GM23338 (cell line): Measurements from ENCODE around the gene SCN1B.

ENCODE experiments used
- CREB1 ChIP-seq: fragments of 250-450 bp; sonication (Bioruptor Pico); IDR thresholded peaks from 2 replicates; pipeline ENCODE4 v1.5.0; 2020; ENCODE audit warnings: low read depth, mild to moderate bottlenecking, moderate library complexity
- EZH2 ChIP-seq: fragments of 200-600 bp; sonication (generic); IDR thresholded peaks from one replicate; pipeline ENCODE4 v1.8.0; 2017; ENCODE audit warnings: antibody characterized with exemption, mild to moderate bottlenecking, low read depth; ENCODE audit not compliant: unreplicated experiment
- EZH2phosphoT487 ChIP-seq: fragments of 200-600 bp; sonication (generic); IDR thresholded peaks from one replicate; pipeline ENCODE4 v1.8.1; 2018; ENCODE audit warnings: antibody characterized with exemption; ENCODE audit not compliant: unreplicated experiment
- JUNB ChIP-seq: IDR thresholded peaks from one replicate; pipeline ENCODE4 v1.6.1; 2016; ENCODE audit warnings: antibody characterized with exemption; ENCODE audit not compliant: unreplicated experiment
- NANOG ChIP-seq: IDR thresholded peaks from 2 replicates; pipeline ENCODE4 v1.6.1; 2016; ENCODE audit warnings: antibody characterized with exemption, borderline replicate concordance
- POLR2AphosphoS5 ChIP-seq: IDR thresholded peaks from 2 replicates; pipeline ENCODE4 v1.6.1; 2016; ENCODE audit warnings: antibody characterized with exemption, low read depth
- TF ChIP-seq, protein P1 (sequence below), 2 experiments: fragments of 200-600 bp in 1 of 2; sonication (generic) in 1 of 2; conservative IDR thresholded peaks; 2 replicates each; pipeline versions ENCODE4 v1.5.1 to v1.6.1; 2016 to 2017; ENCODE audit warnings: antibody characterized with exemption in 2 of 2, low read depth in 2 of 2, mild to moderate bottlenecking in 2 of 2, moderate library complexity in 1 of 2
- TF ChIP-seq, protein P2 (sequence below): fragments of 250-450 bp; sonication (Bioruptor Pico); IDR thresholded peaks from 2 replicates; pipeline ENCODE4 v1.5.0; 2020; ENCODE audit warnings: mild to moderate bottlenecking, moderate library complexity
- TF ChIP-seq, protein P3 (sequence below): IDR thresholded peaks from one replicate; pipeline ENCODE4 v1.6.1; 2018; ENCODE audit warnings: antibody characterized with exemption; ENCODE audit not compliant: unreplicated experiment

DNA sequence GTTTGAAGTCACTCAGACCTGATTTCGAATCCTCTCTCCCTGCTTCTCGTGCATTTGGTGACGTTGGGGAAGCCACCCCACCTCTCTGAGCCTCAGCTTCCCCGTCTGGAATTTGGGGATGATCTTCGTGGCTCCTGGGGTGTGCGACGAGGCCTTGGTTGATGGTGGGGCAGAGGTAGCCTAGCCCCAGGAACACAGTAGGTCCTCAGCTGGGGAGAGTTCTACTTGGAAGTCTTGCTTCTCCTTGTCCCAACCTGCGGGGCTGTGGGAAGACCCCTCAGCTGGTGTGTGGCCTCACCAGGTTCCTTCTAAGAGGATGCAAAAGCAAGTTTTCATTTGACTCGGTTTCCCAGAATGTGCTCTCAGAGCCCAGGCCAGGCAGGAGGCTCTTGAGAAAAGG lies 24.4 kb downstream of the SCN1B start:
- TF ChIP-seq, protein P1, sequence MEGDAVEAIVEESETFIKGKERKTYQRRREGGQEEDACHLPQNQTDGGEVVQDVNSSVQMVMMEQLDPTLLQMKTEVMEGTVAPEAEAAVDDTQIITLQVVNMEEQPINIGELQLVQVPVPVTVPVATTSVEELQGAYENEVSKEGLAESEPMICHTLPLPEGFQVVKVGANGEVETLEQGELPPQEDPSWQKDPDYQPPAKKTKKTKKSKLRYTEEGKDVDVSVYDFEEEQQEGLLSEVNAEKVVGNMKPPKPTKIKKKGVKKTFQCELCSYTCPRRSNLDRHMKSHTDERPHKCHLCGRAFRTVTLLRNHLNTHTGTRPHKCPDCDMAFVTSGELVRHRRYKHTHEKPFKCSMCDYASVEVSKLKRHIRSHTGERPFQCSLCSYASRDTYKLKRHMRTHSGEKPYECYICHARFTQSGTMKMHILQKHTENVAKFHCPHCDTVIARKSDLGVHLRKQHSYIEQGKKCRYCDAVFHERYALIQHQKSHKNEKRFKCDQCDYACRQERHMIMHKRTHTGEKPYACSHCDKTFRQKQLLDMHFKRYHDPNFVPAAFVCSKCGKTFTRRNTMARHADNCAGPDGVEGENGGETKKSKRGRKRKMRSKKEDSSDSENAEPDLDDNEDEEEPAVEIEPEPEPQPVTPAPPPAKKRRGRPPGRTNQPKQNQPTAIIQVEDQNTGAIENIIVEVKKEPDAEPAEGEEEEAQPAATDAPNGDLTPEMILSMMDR (conservative IDR thresholded peaks at IDR 0.05; ENCODE audit: low read depth in 2 of 2), result no peak
- TF ChIP-seq, protein P2, sequence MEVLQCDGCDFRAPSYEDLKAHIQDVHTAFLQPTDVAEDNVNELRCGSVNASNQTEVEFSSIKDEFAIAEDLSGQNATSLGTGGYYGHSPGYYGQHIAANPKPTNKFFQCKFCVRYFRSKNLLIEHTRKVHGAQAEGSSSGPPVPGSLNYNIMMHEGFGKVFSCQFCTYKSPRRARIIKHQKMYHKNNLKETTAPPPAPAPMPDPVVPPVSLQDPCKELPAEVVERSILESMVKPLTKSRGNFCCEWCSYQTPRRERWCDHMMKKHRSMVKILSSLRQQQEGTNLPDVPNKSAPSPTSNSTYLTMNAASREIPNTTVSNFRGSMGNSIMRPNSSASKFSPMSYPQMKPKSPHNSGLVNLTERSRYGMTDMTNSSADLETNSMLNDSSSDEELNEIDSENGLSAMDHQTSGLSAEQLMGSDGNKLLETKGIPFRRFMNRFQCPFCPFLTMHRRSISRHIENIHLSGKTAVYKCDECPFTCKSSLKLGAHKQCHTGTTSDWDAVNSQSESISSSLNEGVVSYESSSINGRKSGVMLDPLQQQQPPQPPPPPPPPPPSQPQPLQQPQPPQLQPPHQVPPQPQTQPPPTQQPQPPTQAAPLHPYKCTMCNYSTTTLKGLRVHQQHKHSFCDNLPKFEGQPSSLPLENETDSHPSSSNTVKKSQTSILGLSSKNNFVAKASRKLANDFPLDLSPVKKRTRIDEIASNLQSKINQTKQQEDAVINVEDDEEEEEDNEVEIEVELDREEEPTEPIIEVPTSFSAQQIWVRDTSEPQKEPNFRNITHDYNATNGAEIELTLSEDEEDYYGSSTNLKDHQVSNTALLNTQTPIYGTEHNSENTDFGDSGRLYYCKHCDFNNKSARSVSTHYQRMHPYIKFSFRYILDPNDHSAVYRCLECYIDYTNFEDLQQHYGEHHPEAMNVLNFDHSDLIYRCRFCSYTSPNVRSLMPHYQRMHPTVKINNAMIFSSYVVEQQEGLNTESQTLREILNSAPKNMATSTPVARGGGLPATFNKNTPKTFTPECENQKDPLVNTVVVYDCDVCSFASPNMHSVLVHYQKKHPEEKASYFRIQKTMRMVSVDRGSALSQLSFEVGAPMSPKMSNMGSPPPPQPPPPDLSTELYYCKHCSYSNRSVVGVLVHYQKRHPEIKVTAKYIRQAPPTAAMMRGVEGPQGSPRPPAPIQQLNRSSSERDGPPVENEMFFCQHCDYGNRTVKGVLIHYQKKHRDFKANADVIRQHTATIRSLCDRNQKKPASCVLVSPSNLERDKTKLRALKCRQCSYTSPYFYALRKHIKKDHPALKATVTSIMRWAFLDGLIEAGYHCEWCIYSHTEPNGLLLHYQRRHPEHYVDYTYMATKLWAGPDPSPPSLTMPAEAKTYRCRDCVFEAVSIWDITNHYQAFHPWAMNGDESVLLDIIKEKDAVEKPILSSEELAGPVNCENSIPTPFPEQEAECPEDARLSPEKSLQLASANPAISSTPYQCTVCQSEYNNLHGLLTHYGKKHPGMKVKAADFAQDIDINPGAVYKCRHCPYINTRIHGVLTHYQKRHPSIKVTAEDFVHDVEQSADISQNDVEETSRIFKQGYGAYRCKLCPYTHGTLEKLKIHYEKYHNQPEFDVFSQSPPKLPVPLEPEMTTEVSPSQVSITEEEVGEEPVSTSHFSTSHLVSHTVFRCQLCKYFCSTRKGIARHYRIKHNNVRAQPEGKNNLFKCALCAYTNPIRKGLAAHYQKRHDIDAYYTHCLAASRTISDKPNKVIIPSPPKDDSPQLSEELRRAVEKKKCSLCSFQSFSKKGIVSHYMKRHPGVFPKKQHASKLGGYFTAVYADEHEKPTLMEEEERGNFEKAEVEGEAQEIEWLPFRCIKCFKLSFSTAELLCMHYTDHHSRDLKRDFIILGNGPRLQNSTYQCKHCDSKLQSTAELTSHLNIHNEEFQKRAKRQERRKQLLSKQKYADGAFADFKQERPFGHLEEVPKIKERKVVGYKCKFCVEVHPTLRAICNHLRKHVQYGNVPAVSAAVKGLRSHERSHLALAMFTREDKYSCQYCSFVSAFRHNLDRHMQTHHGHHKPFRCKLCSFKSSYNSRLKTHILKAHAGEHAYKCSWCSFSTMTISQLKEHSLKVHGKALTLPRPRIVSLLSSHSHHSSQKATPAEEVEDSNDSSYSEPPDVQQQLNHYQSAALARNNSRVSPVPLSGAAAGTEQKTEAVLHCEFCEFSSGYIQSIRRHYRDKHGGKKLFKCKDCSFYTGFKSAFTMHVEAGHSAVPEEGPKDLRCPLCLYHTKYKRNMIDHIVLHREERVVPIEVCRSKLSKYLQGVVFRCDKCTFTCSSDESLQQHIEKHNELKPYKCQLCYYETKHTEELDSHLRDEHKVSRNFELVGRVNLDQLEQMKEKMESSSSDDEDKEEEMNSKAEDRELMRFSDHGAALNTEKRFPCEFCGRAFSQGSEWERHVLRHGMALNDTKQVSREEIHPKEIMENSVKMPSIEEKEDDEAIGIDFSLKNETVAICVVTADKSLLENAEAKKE, result no peak
- TF ChIP-seq EZH2 (no peak), EZH2phosphoT487 (no peak), POLR2AphosphoS5 (no peak), CREB1 (CRISPR knock-in tag) (no peak), NANOG (no peak), JUNB (no peak)
- TF ChIP-seq, protein P3, sequence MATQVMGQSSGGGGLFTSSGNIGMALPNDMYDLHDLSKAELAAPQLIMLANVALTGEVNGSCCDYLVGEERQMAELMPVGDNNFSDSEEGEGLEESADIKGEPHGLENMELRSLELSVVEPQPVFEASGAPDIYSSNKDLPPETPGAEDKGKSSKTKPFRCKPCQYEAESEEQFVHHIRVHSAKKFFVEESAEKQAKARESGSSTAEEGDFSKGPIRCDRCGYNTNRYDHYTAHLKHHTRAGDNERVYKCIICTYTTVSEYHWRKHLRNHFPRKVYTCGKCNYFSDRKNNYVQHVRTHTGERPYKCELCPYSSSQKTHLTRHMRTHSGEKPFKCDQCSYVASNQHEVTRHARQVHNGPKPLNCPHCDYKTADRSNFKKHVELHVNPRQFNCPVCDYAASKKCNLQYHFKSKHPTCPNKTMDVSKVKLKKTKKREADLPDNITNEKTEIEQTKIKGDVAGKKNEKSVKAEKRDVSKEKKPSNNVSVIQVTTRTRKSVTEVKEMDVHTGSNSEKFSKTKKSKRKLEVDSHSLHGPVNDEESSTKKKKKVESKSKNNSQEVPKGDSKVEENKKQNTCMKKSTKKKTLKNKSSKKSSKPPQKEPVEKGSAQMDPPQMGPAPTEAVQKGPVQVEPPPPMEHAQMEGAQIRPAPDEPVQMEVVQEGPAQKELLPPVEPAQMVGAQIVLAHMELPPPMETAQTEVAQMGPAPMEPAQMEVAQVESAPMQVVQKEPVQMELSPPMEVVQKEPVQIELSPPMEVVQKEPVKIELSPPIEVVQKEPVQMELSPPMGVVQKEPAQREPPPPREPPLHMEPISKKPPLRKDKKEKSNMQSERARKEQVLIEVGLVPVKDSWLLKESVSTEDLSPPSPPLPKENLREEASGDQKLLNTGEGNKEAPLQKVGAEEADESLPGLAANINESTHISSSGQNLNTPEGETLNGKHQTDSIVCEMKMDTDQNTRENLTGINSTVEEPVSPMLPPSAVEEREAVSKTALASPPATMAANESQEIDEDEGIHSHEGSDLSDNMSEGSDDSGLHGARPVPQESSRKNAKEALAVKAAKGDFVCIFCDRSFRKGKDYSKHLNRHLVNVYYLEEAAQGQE, result no peak
